HepG2 (cell line): ENCODE results near the gene WNT7B.

ENCODE experiments used
- E2F1 ChIP-seq: sonication (generic); formaldehyde crosslinking; IDR thresholded peaks from 2 replicates; pipeline ENCODE4 v1.5.0; 2020; ENCODE audit warnings: missing genetic modification reagents
- FOXA1 ChIP-seq, 2 experiments: fragments of 450-650 bp in 1 of 2; sonication (generic) in 1 of 2; formaldehyde crosslinking in 1 of 2; IDR thresholded peaks; 2 replicates each; pipeline versions ENCODE4 v1.4.0 to v1.6.1; 2016 to 2020; ENCODE audit warnings: missing genetic modification reagents in 1 of 2
- KDM6A ChIP-seq: IDR thresholded peaks from 2 replicates; pipeline ENCODE4 v1.6.1; 2016; ENCODE audit warnings: low read depth
- PTBP1 ChIP-seq: fragments of 200-400 bp; formaldehyde crosslinking; IDR thresholded peaks from 2 replicates; pipeline ENCODE4 v1.6.1; 2018; ENCODE audit warnings: low read length, low read depth; ENCODE audit not compliant: poor library complexity, severe bottlenecking
- REST ChIP-seq, 2 experiments: IDR thresholded peaks; 2 replicates each; pipeline ENCODE4 v1.6.1; 2011 to 2012; ENCODE audit warnings: low read length in 2 of 2, borderline replicate concordance in 1 of 2, low read depth in 1 of 2, mild to moderate bottlenecking in 1 of 2, moderate library complexity in 1 of 2
- YY1 ChIP-seq: IDR thresholded peaks from 2 replicates; pipeline ENCODE4 v1.6.1; 2011; ENCODE audit warnings: low read length, low read depth, moderate library complexity, mild to moderate bottlenecking; ENCODE audit not compliant: insufficient read depth, insufficient replicate concordance
- TF ChIP-seq, protein P1 (sequence below): sonication (generic); formaldehyde crosslinking; IDR thresholded peaks from 2 replicates; pipeline ENCODE4 v1.5.0; 2020; ENCODE audit warnings: mild to moderate bottlenecking, low read depth, missing genetic modification reagents, borderline replicate concordance
- TF ChIP-seq, protein P2 (sequence below): sonication (generic); formaldehyde crosslinking; IDR thresholded peaks from 2 replicates; pipeline ENCODE4 v1.5.0; 2020; ENCODE audit warnings: mild to moderate bottlenecking, missing genetic modification reagents, borderline replicate concordance
- TF ChIP-seq, protein P3 (sequence below): sonication (generic); formaldehyde crosslinking; IDR thresholded peaks from 2 replicates; pipeline ENCODE4 v1.5.0; 2020; ENCODE audit warnings: mild to moderate bottlenecking, missing genetic modification reagents, moderate library complexity
- TF ChIP-seq, protein P4 (sequence below): sonication (generic); formaldehyde crosslinking; conservative IDR thresholded peaks from 2 replicates; pipeline ENCODE4 v1.4.0; 2020; ENCODE audit warnings: missing genetic modification reagents

- no peak for TF ChIP-seq REST (IDR thresholded peaks at IDR 0.05; ENCODE audit: borderline replicate concordance in 1 of 2, low read depth in 1 of 2, low read length in 2 of 2)
- TF ChIP-seq, protein P1, sequence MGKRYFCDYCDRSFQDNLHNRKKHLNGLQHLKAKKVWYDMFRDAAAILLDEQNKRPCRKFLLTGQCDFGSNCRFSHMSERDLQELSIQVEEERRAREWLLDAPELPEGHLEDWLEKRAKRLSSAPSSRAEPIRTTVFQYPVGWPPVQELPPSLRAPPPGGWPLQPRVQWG (CRISPR knock-in tag), result no peak
- TF ChIP-seq FOXA1 (IDR thresholded peaks at IDR 0.05), result no peak
- no peak for TF ChIP-seq FOXA1 (CRISPR knock-in tag; IDR thresholded peaks at IDR 0.05)
- TF ChIP-seq, protein P2, sequence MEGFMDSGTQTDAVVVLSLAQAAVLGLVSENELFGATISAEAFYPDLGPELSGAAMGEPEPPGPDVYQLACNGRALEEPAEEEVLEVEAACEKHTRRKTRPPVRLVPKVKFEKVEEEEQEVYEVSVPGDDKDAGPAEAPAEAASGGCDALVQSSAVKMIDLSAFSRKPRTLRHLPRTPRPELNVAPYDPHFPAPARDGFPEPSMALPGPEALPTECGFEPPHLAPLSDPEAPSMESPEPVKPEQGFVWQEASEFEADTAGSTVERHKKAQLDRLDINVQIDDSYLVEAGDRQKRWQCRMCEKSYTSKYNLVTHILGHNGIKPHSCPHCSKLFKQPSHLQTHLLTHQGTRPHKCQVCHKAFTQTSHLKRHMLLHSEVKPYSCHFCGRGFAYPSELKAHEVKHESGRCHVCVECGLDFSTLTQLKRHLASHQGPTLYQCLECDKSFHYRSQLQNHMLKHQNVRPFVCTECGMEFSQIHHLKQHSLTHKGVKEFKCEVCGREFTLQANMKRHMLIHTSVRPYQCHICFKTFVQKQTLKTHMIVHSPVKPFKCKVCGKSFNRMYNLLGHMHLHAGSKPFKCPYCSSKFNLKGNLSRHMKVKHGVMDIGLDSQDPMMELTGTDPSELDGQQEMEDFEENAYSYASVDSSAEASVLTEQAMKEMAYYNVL (CRISPR knock-in tag), result no peak
- no peak for TF ChIP-seq YY1
- TF ChIP-seq PTBP1, result no peak
- TF ChIP-seq, protein P3, sequence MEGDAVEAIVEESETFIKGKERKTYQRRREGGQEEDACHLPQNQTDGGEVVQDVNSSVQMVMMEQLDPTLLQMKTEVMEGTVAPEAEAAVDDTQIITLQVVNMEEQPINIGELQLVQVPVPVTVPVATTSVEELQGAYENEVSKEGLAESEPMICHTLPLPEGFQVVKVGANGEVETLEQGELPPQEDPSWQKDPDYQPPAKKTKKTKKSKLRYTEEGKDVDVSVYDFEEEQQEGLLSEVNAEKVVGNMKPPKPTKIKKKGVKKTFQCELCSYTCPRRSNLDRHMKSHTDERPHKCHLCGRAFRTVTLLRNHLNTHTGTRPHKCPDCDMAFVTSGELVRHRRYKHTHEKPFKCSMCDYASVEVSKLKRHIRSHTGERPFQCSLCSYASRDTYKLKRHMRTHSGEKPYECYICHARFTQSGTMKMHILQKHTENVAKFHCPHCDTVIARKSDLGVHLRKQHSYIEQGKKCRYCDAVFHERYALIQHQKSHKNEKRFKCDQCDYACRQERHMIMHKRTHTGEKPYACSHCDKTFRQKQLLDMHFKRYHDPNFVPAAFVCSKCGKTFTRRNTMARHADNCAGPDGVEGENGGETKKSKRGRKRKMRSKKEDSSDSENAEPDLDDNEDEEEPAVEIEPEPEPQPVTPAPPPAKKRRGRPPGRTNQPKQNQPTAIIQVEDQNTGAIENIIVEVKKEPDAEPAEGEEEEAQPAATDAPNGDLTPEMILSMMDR (CRISPR knock-in tag), result no peak
- TF ChIP-seq KDM6A, result no peak
- no peak for TF ChIP-seq E2F1 (CRISPR knock-in tag)
- TF ChIP-seq, protein P4, sequence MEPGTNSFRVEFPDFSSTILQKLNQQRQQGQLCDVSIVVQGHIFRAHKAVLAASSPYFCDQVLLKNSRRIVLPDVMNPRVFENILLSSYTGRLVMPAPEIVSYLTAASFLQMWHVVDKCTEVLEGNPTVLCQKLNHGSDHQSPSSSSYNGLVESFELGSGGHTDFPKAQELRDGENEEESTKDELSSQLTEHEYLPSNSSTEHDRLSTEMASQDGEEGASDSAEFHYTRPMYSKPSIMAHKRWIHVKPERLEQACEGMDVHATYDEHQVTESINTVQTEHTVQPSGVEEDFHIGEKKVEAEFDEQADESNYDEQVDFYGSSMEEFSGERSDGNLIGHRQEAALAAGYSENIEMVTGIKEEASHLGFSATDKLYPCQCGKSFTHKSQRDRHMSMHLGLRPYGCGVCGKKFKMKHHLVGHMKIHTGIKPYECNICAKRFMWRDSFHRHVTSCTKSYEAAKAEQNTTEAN (CRISPR knock-in tag), result no peak
Measured at GRCh38 chr22:45885941-45886395, 91.0 kb downstream of the WNT7B start.
